RWPE2 (cell line): ENCODE results near the gene PEX16.

Source experiments
- ATAC-seq: fragments of 200-7000 bp; cut with Tn5 transposase; 3 replicates; pipeline ENCODE4 v1.9.1; 2021; ENCODE audit warnings: low read depth
- DNase-seq: peaks from one replicate; pipeline ENCODE4 v3.0.0-alpha.2; 2020; ENCODE audit warnings: low spot score
- H3K27ac ChIP-seq: fragments of 450-650 bp; 2 replicates; pipeline ENCODE4 v1.5.1; 2017; ENCODE audit warnings: mild to moderate bottlenecking; ENCODE audit not compliant: poor library complexity, severe bottlenecking
- H3K27me3 ChIP-seq: fragments of 250-450 bp; sonication (Bioruptor Pico); 2 replicates; pipeline ENCODE4 v1.5.1; 2021; ENCODE audit warnings: mild to moderate bottlenecking, moderate library complexity; ENCODE audit not compliant: insufficient read depth, poor library complexity, severe bottlenecking
- H3K36me3 ChIP-seq: fragments of 250-450 bp; sonication (Bioruptor Pico); 2 replicates; pipeline ENCODE4 v1.5.1; 2020; ENCODE audit warnings: low read depth, mild to moderate bottlenecking, moderate library complexity
- H3K4me1 ChIP-seq: fragments of 250-450 bp; sonication (Bioruptor Pico); 2 replicates; pipeline ENCODE4 v1.5.1; 2021; ENCODE audit warnings: mild to moderate bottlenecking, moderate library complexity; ENCODE audit not compliant: insufficient read depth, poor library complexity, severe bottlenecking
- H3K4me3 ChIP-seq: fragments of 250-450 bp; sonication (Bioruptor Pico); 2 replicates; pipeline ENCODE4 v1.5.1; 2021; ENCODE audit warnings: mild to moderate bottlenecking, moderate library complexity; ENCODE audit not compliant: severe bottlenecking
- H3K9me3 ChIP-seq: fragments of 250-450 bp; sonication (Bioruptor Pico); 2 replicates; pipeline ENCODE4 v1.5.1; 2021; ENCODE audit warnings: mild to moderate bottlenecking, moderate library complexity; ENCODE audit not compliant: severe bottlenecking
- TF ChIP-seq, protein P1 (sequence below): fragments of 450-650 bp; IDR thresholded peaks from one replicate; pipeline ENCODE4 v1.5.1; 2017; ENCODE audit warnings: mild to moderate bottlenecking, moderate library complexity; ENCODE audit not compliant: poor library complexity, severe bottlenecking

PEX16 gene

DNA sequence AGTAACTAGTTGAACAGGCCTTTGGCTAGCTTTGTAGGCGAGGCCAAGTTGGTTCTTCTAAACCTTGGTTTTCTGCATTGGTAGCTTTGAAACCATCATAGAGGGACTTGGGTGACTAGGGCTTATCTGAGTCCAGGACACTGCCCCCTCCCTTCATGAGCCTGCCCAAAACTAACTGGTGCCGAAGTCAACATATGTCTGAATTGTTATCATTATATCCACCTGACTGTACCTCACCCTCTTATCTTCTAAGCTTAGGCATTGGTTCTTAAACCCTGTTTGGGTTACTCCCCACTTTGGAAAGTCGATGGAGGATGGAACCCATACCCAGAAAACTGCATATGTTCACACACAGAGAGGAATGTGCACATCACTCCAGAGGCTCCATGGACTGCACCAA is 39.8 kb downstream of the PEX16 start:
- no peak overlapping the region for H3K4me3 ChIP-seq
- DNase-seq, result no peak
- ATAC-seq, result no peak
- H3K9me3 ChIP-seq, result no peaks in the 10 kb centered on the region
- H3K4me1 ChIP-seq, result peaks cover 9% of the 10 kb centered on the region
- H3K27ac ChIP-seq, result no peak overlapping the region
- H3K36me3 ChIP-seq, result peaks cover 24% of the 10 kb centered on the region
- TF ChIP-seq, protein P1, sequence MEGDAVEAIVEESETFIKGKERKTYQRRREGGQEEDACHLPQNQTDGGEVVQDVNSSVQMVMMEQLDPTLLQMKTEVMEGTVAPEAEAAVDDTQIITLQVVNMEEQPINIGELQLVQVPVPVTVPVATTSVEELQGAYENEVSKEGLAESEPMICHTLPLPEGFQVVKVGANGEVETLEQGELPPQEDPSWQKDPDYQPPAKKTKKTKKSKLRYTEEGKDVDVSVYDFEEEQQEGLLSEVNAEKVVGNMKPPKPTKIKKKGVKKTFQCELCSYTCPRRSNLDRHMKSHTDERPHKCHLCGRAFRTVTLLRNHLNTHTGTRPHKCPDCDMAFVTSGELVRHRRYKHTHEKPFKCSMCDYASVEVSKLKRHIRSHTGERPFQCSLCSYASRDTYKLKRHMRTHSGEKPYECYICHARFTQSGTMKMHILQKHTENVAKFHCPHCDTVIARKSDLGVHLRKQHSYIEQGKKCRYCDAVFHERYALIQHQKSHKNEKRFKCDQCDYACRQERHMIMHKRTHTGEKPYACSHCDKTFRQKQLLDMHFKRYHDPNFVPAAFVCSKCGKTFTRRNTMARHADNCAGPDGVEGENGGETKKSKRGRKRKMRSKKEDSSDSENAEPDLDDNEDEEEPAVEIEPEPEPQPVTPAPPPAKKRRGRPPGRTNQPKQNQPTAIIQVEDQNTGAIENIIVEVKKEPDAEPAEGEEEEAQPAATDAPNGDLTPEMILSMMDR, result no peak
- H3K27me3 ChIP-seq, result no peaks in the 10 kb centered on the region

DNA sequence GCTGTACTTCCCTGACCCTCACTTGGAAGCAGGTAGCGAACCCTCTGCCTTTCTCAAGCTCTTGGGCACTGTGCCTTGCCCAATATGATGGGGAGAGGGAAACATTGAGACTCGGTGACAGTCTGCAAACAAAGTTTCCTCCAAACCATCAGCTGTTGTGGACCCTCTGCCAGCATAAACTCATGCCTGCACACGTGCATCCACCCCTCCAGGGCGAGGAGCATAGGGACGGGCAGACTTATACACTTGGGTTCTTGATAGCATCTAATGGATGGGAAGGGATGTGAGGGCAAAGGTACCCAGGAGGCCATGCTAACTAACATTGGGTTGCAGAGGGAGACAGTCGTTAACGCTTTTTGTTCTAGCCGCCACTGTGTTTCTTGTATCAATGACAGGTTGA is 40.5 kb downstream of the PEX16 start:
- no peak for ATAC-seq
- Histone ChIP-seq H3K36me3 (peaks cover 30% of the 10 kb centered on the region), H3K27ac (no peak overlapping the region), H3K4me3 (no peak overlapping the region), H3K9me3 (no peaks in the 10 kb centered on the region), H3K4me1 (peaks cover 11% of the 10 kb centered on the region), H3K27me3 (no peaks in the 10 kb centered on the region)
- TF ChIP-seq, protein P1, result no peak
- DNase-seq, result no peak

DNA sequence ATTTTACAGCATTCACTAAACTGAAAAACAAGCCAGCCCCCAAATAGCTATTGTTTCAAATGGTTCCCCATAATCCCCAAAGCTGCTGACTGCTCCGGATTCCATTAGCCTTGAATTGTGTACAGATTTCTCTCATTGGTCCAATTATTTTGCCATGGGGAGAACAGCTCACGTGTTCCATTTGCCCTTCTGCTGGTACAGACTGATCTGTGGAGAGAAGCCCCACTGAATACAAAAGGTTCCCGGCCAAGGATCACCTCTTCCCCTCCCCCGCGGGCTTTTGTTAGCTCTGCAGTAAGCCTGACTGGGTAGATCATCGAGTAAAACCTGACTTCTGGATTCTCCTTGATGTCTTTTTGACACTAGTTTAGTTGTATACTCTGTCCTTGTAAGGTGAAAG is 41.3 kb downstream of the PEX16 start:
- peaks cover 11% of the 10 kb centered on the region for H3K4me1 ChIP-seq
- H3K4me3 ChIP-seq, result no peak overlapping the region
- no peaks in the 10 kb centered on the region for H3K9me3 ChIP-seq
- ATAC-seq (no peak), DNase-seq (no peak)
- no peaks in the 10 kb centered on the region for H3K27me3 ChIP-seq
- peaks cover 38% of the 10 kb centered on the region for H3K36me3 ChIP-seq
- no peak overlapping the region for H3K27ac ChIP-seq
- TF ChIP-seq, protein P1, result no peak

DNA sequence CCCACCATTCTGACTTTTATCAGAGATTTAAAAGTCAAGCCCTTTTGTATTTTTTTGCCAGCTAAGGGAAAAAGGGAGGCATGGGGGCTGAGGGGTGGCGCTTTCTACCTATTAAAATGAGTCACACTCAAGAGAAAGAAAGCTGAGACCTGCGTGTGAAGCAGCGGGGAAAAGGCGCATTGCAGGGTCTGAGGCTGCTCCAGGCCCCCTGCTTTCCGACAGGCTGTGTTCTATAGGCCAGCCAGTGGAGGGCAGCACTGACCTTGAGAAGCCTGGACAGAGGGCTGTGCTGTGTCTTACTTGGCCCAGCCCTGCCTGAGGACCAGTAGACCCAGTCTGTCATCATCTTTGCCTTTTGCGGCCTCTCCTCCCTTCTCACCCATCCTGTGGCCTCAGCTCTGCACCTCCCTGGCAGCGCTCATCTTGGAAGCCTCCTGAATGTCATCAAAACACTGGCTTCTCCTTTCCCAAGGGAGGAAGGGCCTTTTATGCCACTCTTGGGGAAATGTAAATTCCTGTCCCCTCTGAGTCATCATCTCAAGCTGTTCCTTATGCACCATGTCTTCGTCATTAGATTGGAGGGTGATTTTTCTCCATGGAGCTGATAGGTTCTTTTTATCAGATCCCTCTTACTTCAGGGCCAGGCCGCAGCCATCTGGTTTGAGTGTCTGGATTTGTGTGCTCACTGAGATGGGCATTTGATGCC is 44.9 kb downstream of the PEX16 start:
- Histone ChIP-seq H3K4me3 (no peak overlapping the region), H3K36me3 (peaks cover 33% of the 10 kb centered on the region), H3K27ac (no peak overlapping the region)

DNA sequence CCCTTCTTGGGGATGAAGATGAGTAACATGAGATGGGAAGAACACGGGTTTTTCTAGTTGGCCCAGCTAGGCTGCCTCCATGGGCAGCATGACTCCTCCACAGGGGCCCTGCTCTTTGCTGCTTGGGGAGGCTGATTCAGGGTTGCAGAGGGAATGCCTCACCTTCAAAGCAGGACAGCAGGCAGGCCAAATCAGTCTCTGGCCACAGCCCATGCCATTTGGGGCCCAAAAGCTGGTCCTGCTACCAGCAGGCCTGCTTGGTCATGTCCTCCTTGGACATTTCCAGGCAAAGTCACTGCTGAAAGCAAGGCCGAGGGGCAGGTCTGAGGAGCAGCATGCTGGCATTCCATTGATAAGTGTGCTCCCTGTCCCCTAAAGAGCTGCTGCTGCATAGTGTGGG is 46.0 kb downstream of the PEX16 start:
- peaks cover 38% of the 10 kb centered on the region for H3K36me3 ChIP-seq
- H3K27me3 ChIP-seq, result no peaks in the 10 kb centered on the region
- no peaks in the 10 kb centered on the region for H3K9me3 ChIP-seq
- no peak for ATAC-seq
- no peak overlapping the region for H3K27ac ChIP-seq
- no peak overlapping the region for H3K4me3 ChIP-seq
- H3K4me1 ChIP-seq, result peaks cover 3% of the 10 kb centered on the region
- TF ChIP-seq, protein P1, result no peak
- no peak for DNase-seq

More for the DNA sequence above, 44.9 kb downstream of the PEX16 start:
- peak; percentile 82 for ATAC-seq
- H3K27me3 ChIP-seq, result no peaks in the 10 kb centered on the region
- H3K4me1 ChIP-seq, result peaks cover 3% of the 10 kb centered on the region
- DNase-seq, result no peak
- TF ChIP-seq, protein P1, result peak; percentile 54
- H3K9me3 ChIP-seq, result no peaks in the 10 kb centered on the region
